Nucleus accumbens (tissue), 56 donors: ENCODE measurements around the gene PDE4D.
A peak's percentile ranks its signal among the peaks of the same experiment; 100 is the strongest.
"Not testable (repeated sequence)": the region's sequence is repeated elsewhere in the genome, so short reads cannot be mapped to it uniquely, and the experiment has no call there.

Source experiments
- DNase-seq, 56 donors: peaks; one replicate each; lab custom pipeline; 2025; lab: John Stamatoyannopoulos, UW

Gene PDE4D

DNA sequence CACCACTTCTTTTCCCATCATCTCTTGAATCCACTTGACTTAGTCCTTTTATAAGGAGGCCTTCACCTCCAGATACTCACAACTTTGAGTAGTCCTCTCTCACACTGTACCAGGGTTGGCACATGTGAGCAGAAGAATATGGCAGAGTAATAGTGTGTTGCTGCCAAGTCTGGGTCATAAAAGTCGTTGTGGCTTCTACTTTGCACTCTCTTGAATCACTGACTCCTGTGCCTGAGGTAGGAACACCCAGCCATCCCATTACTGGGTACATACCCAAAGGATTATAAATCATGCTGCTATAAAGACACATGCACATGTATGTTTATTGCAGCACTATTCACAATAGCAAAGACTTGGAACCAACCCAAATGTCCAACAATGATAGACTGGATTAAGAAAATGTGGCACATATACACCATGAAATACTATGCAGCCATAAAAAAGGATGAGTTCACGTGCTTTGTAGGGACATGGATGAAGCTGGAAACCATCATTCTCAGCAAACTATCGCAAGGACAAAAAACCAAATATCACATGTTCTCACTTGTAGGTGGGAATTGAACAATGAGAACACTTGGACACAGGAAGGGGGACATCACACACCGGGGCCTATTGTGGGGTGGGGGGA is 145.4 kb downstream of the PDE4D start:
- DNase-seq: not testable (repeated sequence)

DNA sequence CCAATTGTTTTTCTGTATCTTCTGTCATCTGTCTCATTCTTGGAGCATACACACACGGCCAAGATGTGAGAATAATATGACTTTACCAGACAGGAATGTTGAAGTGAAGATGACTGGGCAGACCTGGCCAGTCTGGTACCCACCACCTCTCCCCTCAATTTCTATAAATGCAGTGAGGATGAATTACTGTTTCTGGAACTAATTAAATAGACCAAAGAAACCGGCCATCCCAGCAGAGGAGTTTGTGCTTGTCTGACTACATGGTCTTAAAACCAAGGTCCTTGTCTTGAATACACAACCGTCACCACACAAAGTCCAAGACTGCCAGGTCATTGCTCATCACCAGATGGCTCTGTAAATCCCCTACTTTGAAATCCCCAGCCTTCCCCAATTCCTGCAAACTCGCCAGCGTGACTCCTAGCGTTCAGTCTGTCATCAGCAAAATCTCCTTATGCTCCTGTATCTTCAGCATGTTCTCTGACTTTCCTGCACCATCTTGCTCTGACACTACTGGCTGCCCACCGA is 147.2 kb downstream of the PDE4D start:
- no peak for DNase-seq

DNA sequence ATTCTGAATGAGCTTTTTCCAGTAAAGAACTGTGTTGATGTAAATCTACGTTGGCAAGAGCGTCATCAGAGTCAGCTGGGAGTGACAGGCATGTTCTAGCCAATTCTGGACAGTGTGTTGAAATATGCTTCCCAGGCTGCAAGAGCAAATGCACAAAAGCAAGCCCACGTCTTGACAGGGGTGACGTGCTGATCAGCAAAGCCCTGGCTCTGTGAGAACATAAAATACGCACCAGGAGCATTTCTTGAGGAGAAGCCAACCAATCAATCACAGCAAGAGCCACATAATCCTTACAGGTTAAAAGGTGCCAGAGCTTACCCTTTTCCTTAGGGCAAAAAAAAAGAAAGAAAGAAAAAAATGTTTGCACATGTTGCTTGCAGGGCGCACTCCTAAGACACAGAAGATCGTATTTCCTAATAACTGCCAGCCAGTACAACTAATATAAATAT is 148.1 kb downstream of the PDE4D start:
- DNase-seq: peak in 5 of 56 donors; percentile 2 to 18 (median 5)

DNA sequence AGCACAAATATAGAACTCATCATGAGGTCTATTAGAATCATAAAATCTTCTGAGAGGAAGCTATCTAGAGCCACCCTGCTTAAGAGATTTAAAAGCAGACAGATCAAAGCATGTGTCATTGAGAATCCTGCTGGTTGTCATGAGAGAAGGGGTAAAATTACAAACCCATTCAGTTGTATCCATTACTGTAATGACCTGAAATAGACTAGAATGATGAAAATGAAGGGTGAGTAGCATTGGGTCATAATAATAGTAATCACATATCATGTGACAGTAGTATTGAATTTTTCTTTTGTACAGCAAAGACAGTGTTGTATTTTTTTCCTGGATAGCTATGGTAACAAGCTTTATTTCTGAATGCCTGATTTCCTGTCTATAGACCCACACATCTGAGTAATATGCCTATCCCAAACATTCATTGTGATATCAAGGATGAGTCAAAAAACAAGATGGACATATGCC is 149.0 kb downstream of the PDE4D start:
- DNase-seq: no peak

GRCh38 chr5:59741599-59741998 is 151.9 kb downstream of the PDE4D start:
- DNase-seq: no peak

DNA sequence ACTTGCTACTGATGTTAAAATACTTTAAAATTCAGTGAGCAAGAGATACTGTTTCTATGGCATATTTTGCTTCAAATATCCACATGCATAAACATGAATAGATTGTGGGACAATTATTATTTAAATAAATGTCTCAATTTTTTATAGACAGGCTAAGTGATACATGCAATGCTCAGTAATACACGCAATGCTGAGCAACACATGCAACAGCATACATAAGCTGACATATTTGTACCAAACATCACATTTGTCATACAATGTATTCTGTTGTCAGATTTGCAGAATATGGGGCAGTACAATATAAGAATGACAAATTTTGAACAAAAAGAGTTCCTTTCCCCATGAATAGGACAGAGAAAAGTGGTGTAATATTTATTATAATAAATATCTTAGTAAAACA is 155.5 kb downstream of the PDE4D start:
- no peak for DNase-seq

GRCh38 chr5:59732806-59733205 is 160.7 kb downstream of the PDE4D start:
- no peak for DNase-seq

DNA sequence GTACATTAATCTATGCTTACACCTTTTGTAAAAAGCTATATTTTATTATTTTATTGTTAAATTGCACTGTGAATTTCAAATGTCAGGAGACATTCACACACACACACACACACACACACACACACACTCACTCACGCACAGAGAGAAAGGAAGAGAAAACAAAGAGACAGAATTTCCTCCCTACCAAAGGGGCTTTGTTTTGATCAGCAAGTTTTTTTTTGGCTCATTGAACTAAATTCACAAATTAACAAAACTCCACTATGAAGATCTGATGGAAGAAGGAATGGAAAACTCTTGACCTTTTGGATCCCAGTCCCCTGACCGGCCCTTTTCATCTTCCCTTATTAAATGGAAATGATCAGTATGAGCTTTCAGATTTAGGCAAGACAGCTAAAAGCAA is 161.2 kb downstream of the PDE4D start:
- no peak for DNase-seq

DNA sequence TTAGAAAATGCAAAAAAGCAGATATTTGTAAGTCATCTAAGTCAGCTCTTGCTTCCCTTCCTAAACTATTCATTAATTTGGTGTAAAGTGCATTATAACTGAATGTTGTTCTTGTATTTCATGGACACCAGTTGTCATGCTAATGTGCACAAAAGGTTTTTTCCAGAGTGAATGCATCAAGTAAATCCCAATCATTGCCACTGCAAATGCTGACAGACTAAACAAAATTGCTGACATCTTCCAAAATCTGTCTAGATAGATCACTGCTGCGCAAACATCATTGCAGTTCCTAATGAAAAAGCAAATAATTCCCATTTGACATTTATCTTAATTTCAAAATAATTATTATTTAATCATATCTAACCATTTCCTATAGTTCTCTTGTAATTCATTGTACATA is 161.7 kb downstream of the PDE4D start:
- DNase-seq: no peak

DNA sequence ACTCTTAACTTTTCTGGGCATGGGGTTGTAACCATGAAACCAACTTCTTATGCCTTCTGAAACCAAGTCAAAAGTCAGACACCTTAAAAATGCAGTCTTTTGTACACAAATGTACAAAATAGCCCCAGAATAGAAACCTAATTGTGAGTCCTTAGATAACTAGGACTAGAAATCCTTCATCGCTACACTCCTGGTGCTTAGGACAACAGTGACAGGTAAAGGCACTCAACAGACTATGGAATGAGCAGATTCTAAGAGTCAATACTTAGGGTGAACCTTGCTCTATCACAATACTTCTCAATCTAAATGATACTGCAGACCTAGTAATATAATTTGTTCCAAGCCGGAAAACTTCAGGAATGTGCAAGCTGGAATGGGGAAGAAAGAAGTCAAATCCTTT is 163.7 kb downstream of the PDE4D start:
- no peak for DNase-seq

DNA sequence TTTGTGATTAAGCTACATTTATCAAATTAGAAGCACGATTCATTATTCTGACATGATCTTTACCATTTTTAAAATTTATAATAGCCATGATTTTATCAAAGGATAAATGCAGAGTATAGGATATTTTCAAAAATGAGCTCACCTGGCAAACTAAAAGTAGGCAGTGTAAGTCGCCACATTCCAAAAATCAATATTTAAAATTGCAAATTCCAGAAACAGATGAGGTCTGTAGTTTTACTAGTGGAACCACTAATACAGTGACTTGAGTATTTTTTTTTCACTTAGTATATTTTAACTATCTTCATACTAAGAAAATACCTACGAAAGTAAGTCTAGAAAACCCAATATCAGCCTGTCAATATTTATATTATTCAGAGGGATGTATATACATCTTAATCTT is 164.2 kb downstream of the PDE4D start:
- no peak for DNase-seq

DNA sequence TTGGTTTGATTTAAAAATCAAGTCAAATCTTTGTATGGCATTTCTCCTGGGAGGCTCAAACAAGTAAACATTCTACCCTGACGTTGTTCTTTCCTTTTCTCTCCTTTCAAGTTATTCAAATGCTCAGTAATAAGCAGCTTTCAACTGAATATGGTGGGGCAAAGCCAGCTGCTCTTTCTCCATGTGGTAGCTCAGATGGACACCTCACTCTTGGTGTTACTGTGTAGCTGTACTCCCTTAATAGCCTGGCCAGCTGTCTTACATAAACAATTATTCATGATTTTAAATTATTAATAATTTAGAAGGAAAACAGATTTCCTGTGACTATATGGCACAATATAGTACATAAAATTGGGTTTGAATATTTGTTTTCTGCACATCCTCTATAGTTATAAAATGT is 165.2 kb downstream of the PDE4D start:
- DNase-seq: no peak

GRCh38 chr5:59727186-59727585 is 166.3 kb downstream of the PDE4D start:
- DNase-seq: no peak

- DNase-seq: no peak
Measured at GRCh38 chr5:59725392-59725767, 168.1 kb downstream of the PDE4D start.

DNA sequence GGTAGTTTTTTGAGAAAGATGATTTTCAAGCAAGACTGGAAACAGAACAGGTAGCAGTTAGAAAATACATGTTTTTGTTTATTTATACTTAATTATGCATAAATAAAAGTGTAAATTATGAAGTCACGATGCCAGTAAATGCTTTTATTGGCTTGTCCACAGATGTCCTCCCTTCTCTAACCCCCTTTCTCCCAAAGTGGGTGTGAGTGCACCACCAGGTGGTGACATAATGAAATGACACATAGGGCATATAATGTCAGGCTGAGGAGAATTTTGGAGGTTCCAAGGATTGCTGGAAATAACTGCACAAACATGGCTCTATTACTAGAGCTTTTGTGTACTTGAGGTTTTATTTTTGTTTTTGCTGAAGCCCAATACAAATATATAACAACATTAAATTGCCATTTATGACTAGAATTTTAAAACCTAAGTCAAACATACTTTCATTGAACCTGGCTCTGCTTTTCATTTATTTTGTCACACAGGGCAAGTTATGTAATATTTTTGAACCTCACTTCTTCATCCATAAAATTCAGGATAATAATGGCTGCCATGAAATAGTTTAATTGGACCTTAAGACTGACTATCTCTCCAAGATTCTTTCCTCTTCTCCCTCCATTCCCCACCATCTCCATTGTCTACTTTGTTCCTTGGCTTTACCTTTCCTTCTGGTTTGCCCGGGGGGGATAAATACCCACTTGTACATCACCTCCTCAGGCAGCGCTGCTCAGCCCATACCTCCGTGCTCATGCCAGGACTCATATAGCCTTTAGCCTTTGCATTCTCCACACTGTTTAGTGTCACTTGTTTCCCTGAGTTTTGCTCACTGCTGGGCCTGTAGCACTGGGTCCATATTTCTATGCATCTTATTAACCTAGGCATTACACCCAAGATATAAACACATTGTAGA is 168.8 kb downstream of the PDE4D start:
- no peak for DNase-seq

GRCh38 chr5:59722874-59723273 is 170.7 kb downstream of the PDE4D start:
- no peak for DNase-seq

GRCh38 chr5:59721741-59722140 is 171.8 kb downstream of the PDE4D start:
- peak in 18 of 56 donors; percentile 3 to 67 (median 34) for DNase-seq

GRCh38 chr5:59720063-59720462 is 173.5 kb downstream of the PDE4D start:
- no peak for DNase-seq

GRCh38 chr5:59716966-59717500 is 176.5 kb downstream of the PDE4D start:
- DNase-seq: no peak

- DNase-seq: no peak
Measured at GRCh38 chr5:59716029-59716428, 177.5 kb downstream of the PDE4D start.

DNA sequence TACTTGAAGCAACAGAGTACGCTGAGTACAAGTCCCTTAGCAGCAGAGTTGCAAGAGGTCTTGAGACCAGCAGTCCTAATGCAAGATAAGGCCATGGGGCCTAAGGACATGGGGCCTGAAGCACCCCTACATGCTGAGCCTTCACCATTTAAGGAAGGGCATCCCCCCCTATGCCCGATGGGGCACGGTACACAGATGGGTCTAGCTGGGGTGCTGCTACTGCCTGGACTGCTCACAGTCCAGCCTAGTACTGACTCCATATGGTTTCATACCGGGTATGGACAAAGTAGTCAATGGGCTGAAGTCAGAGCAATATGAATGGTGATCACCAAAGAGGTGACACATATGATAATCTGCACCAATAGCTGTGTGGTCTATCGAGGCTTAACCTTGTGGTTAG is 178.3 kb downstream of the PDE4D start:
- DNase-seq: no peak

- no peak for DNase-seq
Measured at GRCh38 chr5:59713498-59713844, 180.1 kb downstream of the PDE4D start.
